B cell (primary cell): ENCODE data around the gene SPACA6. TPM values are rescaled to one million over a fixed set of nuclear protein-coding genes. Genes with fewer than 3 reads are reported as not detected.

Experiments used
- ATAC-seq: fragments of 200-7000 bp; cut with Tn5 transposase; one replicate; pipeline ENCODE4 v1.10.0; 2021; ENCODE audit warnings: low read depth, mild to moderate bottlenecking, moderate number of reproducible peaks, moderate library complexity
- CTCF ChIA-PET: fragments of 350-600 bp; sonication (Branson Sonifier 250); formaldehyde crosslinking; loops from one replicate; lab custom pipeline; 2021; ENCODE audit warnings: antibody characterized with exemption, inconsistent platforms; lab: Charles Lee
- POLR2A ChIA-PET: fragments of 350-600 bp; sonication (Branson Sonifier 250); formaldehyde crosslinking; loops from one replicate; lab custom pipeline; 2021; ENCODE audit warnings: antibody characterized with exemption; lab: Charles Lee
- DNase-seq: peaks from one replicate; pipeline ENCODE4 v3.0.0; 2013
- H2AFZ ChIP-seq: 2 replicates; pipeline ENCODE4 v1.6.1; 2012; ENCODE audit warnings: mild to moderate bottlenecking, low read depth, low read length; ENCODE audit not compliant: insufficient read depth, poor library complexity, severe bottlenecking
- H3K27ac ChIP-seq, 2 donors: 1 replicate in 1 of 2; 2 replicates in 1 of 2; pipeline ENCODE4 v1.5.1; 2012 to 2013; ENCODE audit warnings: low read length in 2 of 2, mild to moderate bottlenecking in 2 of 2, moderate library complexity in 1 of 2
- H3K27me3 ChIP-seq, 4 experiments: fragments of 200-600 bp in 1 of 4; sonication (generic) in 1 of 4; replicated peaks in 1 of 4; 1 replicate in 2 of 4; 2 replicates in 2 of 4; pipeline versions ENCODE4 v1.6.1 to v1.7.0; 2013 to 2016; ENCODE audit warnings: low read length in 3 of 4, mild to moderate bottlenecking in 2 of 4, mixed read lengths in 1 of 4, moderate library complexity in 1 of 4; ENCODE audit not compliant: insufficient read depth in 4 of 4, control insufficient read depth in 3 of 4; ENCODE audit errors: control extremely low read depth in 1 of 4
- H3K36me3 ChIP-seq, 2 experiments: replicated peaks in 1 of 2; 1 replicate in 1 of 2; 2 replicates in 1 of 2; pipeline versions ENCODE4 v1.6.1 to v1.7.1; 2013; ENCODE audit warnings: low read length in 1 of 2; ENCODE audit not compliant: insufficient read depth in 2 of 2, control insufficient read depth in 1 of 2; ENCODE audit errors: control extremely low read depth in 1 of 2, extremely low read depth in 1 of 2
- H3K4me1 ChIP-seq, 2 donors: fragments of 200-600 bp in 1 of 2; sonication (generic) in 1 of 2; 1 replicate in 1 of 2; 2 replicates in 1 of 2; pipeline versions ENCODE4 v1.5.1 to v1.6.1; 2013 to 2017; ENCODE audit warnings: low read length in 2 of 2; ENCODE audit not compliant: control insufficient read depth in 2 of 2, insufficient read depth in 2 of 2
- H3K4me2 ChIP-seq: replicated peaks from 2 replicates; pipeline ENCODE3; 2012; ENCODE audit warnings: mild to moderate bottlenecking, low read depth, low read length; ENCODE audit not compliant: poor library complexity, severe bottlenecking
- H3K4me3 ChIP-seq, 5 experiments: fragments of 200-600 bp in 1 of 5; sonication (generic) in 1 of 5; 1 replicate in 3 of 5; 2 replicates in 2 of 5; pipeline versions ENCODE4 v1.5.1 to v1.7.0; 2011 to 2016; ENCODE audit warnings: low read length in 4 of 5, mild to moderate bottlenecking in 4 of 5, low read depth in 2 of 5, control low read depth in 1 of 5, moderate library complexity in 1 of 5; ENCODE audit not compliant: insufficient read depth in 1 of 5; ENCODE audit errors: control extremely low read depth in 1 of 5, extremely low read depth in 1 of 5
- H3K79me2 ChIP-seq: fragments of 200-600 bp; sonication (generic); one replicate; pipeline ENCODE4 v1.6.0; 2016; ENCODE audit warnings: low read length; ENCODE audit not compliant: control insufficient read depth, insufficient read depth
- H3K9ac ChIP-seq: fragments of 200-600 bp; sonication (generic); 2 replicates; pipeline ENCODE4 v1.6.1; 2017; ENCODE audit warnings: mild to moderate bottlenecking, low read length, moderate library complexity
- H3K9me3 ChIP-seq, 3 donors: one replicate each; pipeline versions ENCODE4 v1.6.1 to v1.7.1; 2013; ENCODE audit warnings: low read length in 2 of 3; ENCODE audit not compliant: control insufficient read depth in 2 of 3, insufficient read depth in 1 of 3; ENCODE audit errors: control extremely low read depth in 1 of 3
- H4K20me1 ChIP-seq: 2 replicates; pipeline ENCODE4 v1.6.0; 2012; ENCODE audit warnings: mild to moderate bottlenecking, low read length; ENCODE audit not compliant: insufficient read depth, control insufficient read depth, poor library complexity, severe bottlenecking
- H3K27ac Mint-ChIP-seq: one replicate; pipeline ENCODE4 v1.8.0; 2021; ENCODE audit warnings: mixed read lengths
- H3K27me3 Mint-ChIP-seq: one replicate; pipeline ENCODE4 v1.8.0; 2021; ENCODE audit warnings: mixed read lengths
- H3K4me1 Mint-ChIP-seq: one replicate; pipeline ENCODE4 v1.8.0; 2021; ENCODE audit warnings: mixed read lengths
- H3K4me3 Mint-ChIP-seq: one replicate; pipeline ENCODE4 v1.8.0; 2021; ENCODE audit warnings: mixed read lengths
- H3K9me3 Mint-ChIP-seq: one replicate; pipeline ENCODE4 v1.8.0; 2022; ENCODE audit warnings: mixed read lengths; ENCODE audit not compliant: insufficient read depth
- EZH2 ChIP-seq: IDR thresholded peaks from 2 replicates; pipeline ENCODE4 v1.6.1; 2012; ENCODE audit warnings: borderline replicate concordance, low read depth, mild to moderate bottlenecking, moderate library complexity, low read length; ENCODE audit not compliant: insufficient read depth, poor library complexity, severe bottlenecking
- WGBS: methylation state at CpG from one replicate; pipeline ENCODE4 v1.1.5; 2013; ENCODE audit warnings: missing lambda C conversion rate; ENCODE audit not compliant: insufficient coverage; 5-methylcytosine and 5-hydroxymethylcytosine counted together
- intact Hi-C: fragments of 100-400 bp; cut with micrococcal nuclease; formaldehyde crosslinking; loops from one replicate; pipeline ENCODE4 v1.10.0; 2022
- polyA plus RNA-seq: library from polyadenylated mRNA; depleted of rRNA; stranded (reverse); fragments of >200 nt; gene quantifications from 2 replicates; pipeline ENCODE4 v1.2.3, GENCODE V29; 2012
- total RNA-seq, 2 donors: library from RNA; stranded (reverse); fragments of 120-200 nt in 1 of 2; gene quantifications; 1 replicate in 1 of 2; 2 replicates in 1 of 2; pipeline versions ENCODE4 v1.2.3 to v1.2.4, GENCODE V29; 2013 to 2022
- TF ChIP-seq, protein P1 (sequence below): fragments of 200-600 bp; IDR thresholded peaks from one replicate; pipeline ENCODE4 v1.8.0; 2022; ENCODE audit warnings: antibody characterized with exemption, mild to moderate bottlenecking

The SPACA6 gene
- total and polyA plus RNA-seq, 2 donors (not counting 1 experiment from before 2014, with no cell fraction given) = 3.3 to 4.0 TPM

- CTCF ChIA-PET = no interaction called here
- Histone ChIP-seq H3K4me1 (no peaks in the 10 kb centered on the region), H3K27me3 (peaks cover 0 to 13% (median 4%) of the 10 kb centered on the region in 4 experiments), H3K4me3 (no peak overlapping the region), H3K9me3 (no peaks in the 10 kb centered on the region), H3K9ac (no peak overlapping the region), H4K20me1 (no peaks in the 10 kb centered on the region), H3K4me2 (no peak overlapping the region), H3K27ac (no peak overlapping the region), H3K79me2 (no peaks in the 10 kb centered on the region), H3K36me3 (no peaks in the 10 kb centered on the region), H2AFZ (no peak overlapping the region)
- Mint-ChIP-seq H3K27me3 (peaks cover 38% of the 10 kb centered on the region), H3K4me1 (no peaks in the 10 kb centered on the region), H3K9me3 (no peaks in the 10 kb centered on the region), H3K4me3 (no peak overlapping the region), H3K27ac (no peak overlapping the region)
- TF ChIP-seq, protein P1, sequence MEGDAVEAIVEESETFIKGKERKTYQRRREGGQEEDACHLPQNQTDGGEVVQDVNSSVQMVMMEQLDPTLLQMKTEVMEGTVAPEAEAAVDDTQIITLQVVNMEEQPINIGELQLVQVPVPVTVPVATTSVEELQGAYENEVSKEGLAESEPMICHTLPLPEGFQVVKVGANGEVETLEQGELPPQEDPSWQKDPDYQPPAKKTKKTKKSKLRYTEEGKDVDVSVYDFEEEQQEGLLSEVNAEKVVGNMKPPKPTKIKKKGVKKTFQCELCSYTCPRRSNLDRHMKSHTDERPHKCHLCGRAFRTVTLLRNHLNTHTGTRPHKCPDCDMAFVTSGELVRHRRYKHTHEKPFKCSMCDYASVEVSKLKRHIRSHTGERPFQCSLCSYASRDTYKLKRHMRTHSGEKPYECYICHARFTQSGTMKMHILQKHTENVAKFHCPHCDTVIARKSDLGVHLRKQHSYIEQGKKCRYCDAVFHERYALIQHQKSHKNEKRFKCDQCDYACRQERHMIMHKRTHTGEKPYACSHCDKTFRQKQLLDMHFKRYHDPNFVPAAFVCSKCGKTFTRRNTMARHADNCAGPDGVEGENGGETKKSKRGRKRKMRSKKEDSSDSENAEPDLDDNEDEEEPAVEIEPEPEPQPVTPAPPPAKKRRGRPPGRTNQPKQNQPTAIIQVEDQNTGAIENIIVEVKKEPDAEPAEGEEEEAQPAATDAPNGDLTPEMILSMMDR = no peak
- TF ChIP-seq EZH2 = no peak
- no peak for ATAC-seq
- no peak for DNase-seq
- POLR2A ChIA-PET = no interaction called here
- intact Hi-C loops = no loop called here
- 86% methylated on average over 4 of the region's 13 CpGs for WGBS
Observed at GRCh38 chr19:51739466-51740213, 46.5 kb downstream of the SPACA6 start.

GRCh38 chr19:51740356-51740755 lies 47.2 kb downstream of the SPACA6 start:
- TF ChIP-seq EZH2 = no peak
- Histone ChIP-seq H4K20me1 (no peaks in the 10 kb centered on the region), H2AFZ (no peak overlapping the region), H3K4me2 (no peak overlapping the region), H3K4me1 (no peaks in the 10 kb centered on the region), H3K4me3 (no peak overlapping the region), H3K79me2 (no peaks in the 10 kb centered on the region), H3K27ac (no peak overlapping the region), H3K9ac (no peak overlapping the region), H3K27me3 (peaks cover 0 to 12% (median 4%) of the 10 kb centered on the region in 4 experiments), H3K36me3 (no peaks in the 10 kb centered on the region), H3K9me3 (no peaks in the 10 kb centered on the region)
- no peak for DNase-seq
- Mint-ChIP-seq H3K27ac (no peak overlapping the region), H3K4me3 (no peak overlapping the region), H3K4me1 (no peaks in the 10 kb centered on the region), H3K9me3 (no peaks in the 10 kb centered on the region), H3K27me3 (peaks cover 34% of the 10 kb centered on the region)
- CTCF ChIA-PET = no interaction called here
- 20% methylated on average over 1 of the region's 5 CpGs for WGBS
- intact Hi-C loops = no loop called here
- ATAC-seq = no peak
- POLR2A ChIA-PET = no interaction called here
